GM23338 (cell line): ENCODE results near the gene UFD1. TPM values are rescaled to one million over a fixed set of nuclear protein-coding genes. Genes with fewer than 3 reads are reported as not detected.

Experiments used
- ATAC-seq: fragments of 200-7000 bp; cut with Tn5 transposase; 3 replicates; pipeline ENCODE4 v1.9.1; 2020
- DNase-seq: peaks from one replicate; pipeline ENCODE4 v3.0.0-alpha.2; 2015; ENCODE audit warnings: low spot score
- H2AFZ ChIP-seq: fragments of 200-600 bp; sonication (generic); 2 replicates; pipeline ENCODE4 v1.8.0; 2016; ENCODE audit warnings: antibody characterized with exemption, mild to moderate bottlenecking, moderate library complexity
- H3F3A ChIP-seq: fragments of 200-600 bp; sonication (generic); replicated peaks from 2 replicates; pipeline ENCODE4 v1.8.0; 2017; ENCODE audit warnings: antibody characterized with exemption, mixed run types, low read depth
- H3K27ac ChIP-seq: fragments of 200-600 bp; sonication (generic); 2 replicates; pipeline ENCODE4 v1.6.1; 2016; ENCODE audit warnings: low read depth
- H3K27me3 ChIP-seq: fragments of 200-600 bp; sonication (generic); 2 replicates; pipeline ENCODE4 v1.8.0; 2016; ENCODE audit warnings: mild to moderate bottlenecking, mixed run types, moderate library complexity; ENCODE audit not compliant: insufficient read depth
- H3K36me3 ChIP-seq: fragments of 200-600 bp; sonication (generic); 2 replicates; pipeline ENCODE4 v1.8.0; 2016; ENCODE audit warnings: mild to moderate bottlenecking; ENCODE audit not compliant: insufficient read depth
- H3K4me1 ChIP-seq: fragments of 200-600 bp; sonication (generic); 2 replicates; pipeline ENCODE4 v1.8.0; 2016; ENCODE audit warnings: mild to moderate bottlenecking, moderate library complexity; ENCODE audit not compliant: insufficient read depth
- H3K4me2 ChIP-seq: fragments of 200-600 bp; sonication (generic); 2 replicates; pipeline ENCODE4 v1.7.1; 2017; ENCODE audit warnings: mixed run types
- H3K4me3 ChIP-seq: fragments of 200-600 bp; sonication (generic); 2 replicates; pipeline ENCODE4 v1.6.1; 2016; ENCODE audit warnings: mixed run types
- H3K79me2 ChIP-seq: fragments of 200-600 bp; sonication (generic); replicated peaks from 2 replicates; pipeline ENCODE4 v1.8.0; 2017; ENCODE audit warnings: mild to moderate bottlenecking; ENCODE audit not compliant: insufficient read depth
- H3K9me2 ChIP-seq: fragments of 200-600 bp; sonication (generic); 2 replicates; pipeline ENCODE4 v1.8.0; 2017; ENCODE audit not compliant: insufficient read depth
- H4K20me1 ChIP-seq: fragments of 200-600 bp; sonication (generic); replicated peaks from 2 replicates; pipeline ENCODE4 v1.8.0; 2017; ENCODE audit warnings: mild to moderate bottlenecking; ENCODE audit not compliant: insufficient read depth
- H3K27ac Mint-ChIP-seq: 2 replicates; pipeline ENCODE4 v1.8.0; 2020; ENCODE audit warnings: inconsistent platforms, mild to moderate bottlenecking, moderate library complexity, mixed read lengths
- H3K27me3 Mint-ChIP-seq: 3 replicates; pipeline ENCODE4 v1.8.0; 2022; ENCODE audit warnings: low read depth, mild to moderate bottlenecking, moderate library complexity, mixed read lengths, inconsistent platforms; ENCODE audit not compliant: insufficient read depth, poor library complexity
- H3K36me3 Mint-ChIP-seq: 3 replicates; pipeline ENCODE4 v1.8.0; 2021; ENCODE audit warnings: low read depth, mild to moderate bottlenecking, inconsistent platforms, moderate library complexity, mixed read lengths
- H3K4me1 Mint-ChIP-seq: 3 replicates; pipeline ENCODE4 v1.8.0; 2020; ENCODE audit warnings: mild to moderate bottlenecking, inconsistent platforms, mixed read lengths
- H3K4me3 Mint-ChIP-seq: 3 replicates; pipeline ENCODE4 v1.8.0; 2021; ENCODE audit warnings: moderate library complexity, mild to moderate bottlenecking, inconsistent platforms, mixed read lengths
- H3K9me3 Mint-ChIP-seq: 3 replicates; pipeline ENCODE4 v1.8.0; 2020; ENCODE audit warnings: moderate library complexity, mild to moderate bottlenecking, inconsistent platforms, mixed read lengths
- CREB1 ChIP-seq: fragments of 250-450 bp; sonication (Bioruptor Pico); IDR thresholded peaks from 2 replicates; pipeline ENCODE4 v1.5.0; 2020; ENCODE audit warnings: low read depth, mild to moderate bottlenecking, moderate library complexity
- CTCF ChIP-seq, 2 experiments: fragments of 200-600 bp in 1 of 2; sonication (generic) in 1 of 2; conservative IDR thresholded peaks; 2 replicates each; pipeline versions ENCODE4 v1.5.1 to v1.6.1; 2016 to 2017; ENCODE audit warnings: antibody characterized with exemption in 2 of 2, low read depth in 2 of 2, mild to moderate bottlenecking in 2 of 2, moderate library complexity in 1 of 2
- EZH2 ChIP-seq: fragments of 200-600 bp; sonication (generic); IDR thresholded peaks from one replicate; pipeline ENCODE4 v1.8.0; 2017; ENCODE audit warnings: antibody characterized with exemption, mild to moderate bottlenecking, low read depth; ENCODE audit not compliant: unreplicated experiment
- JUNB ChIP-seq: IDR thresholded peaks from one replicate; pipeline ENCODE4 v1.6.1; 2016; ENCODE audit warnings: antibody characterized with exemption; ENCODE audit not compliant: unreplicated experiment
- STAT1 ChIP-seq: IDR thresholded peaks from one replicate; pipeline ENCODE4 v1.6.1; 2016; ENCODE audit warnings: antibody characterized with exemption; ENCODE audit not compliant: unreplicated experiment
- ZNF114 ChIP-seq: fragments of 250-450 bp; sonication (Bioruptor Pico); IDR thresholded peaks from 2 replicates; pipeline ENCODE4 v1.5.0; 2020; ENCODE audit warnings: mild to moderate bottlenecking, moderate library complexity
- ZNF331 ChIP-seq: fragments of 250-450 bp; sonication (Bioruptor Pico); IDR thresholded peaks from 2 replicates; pipeline ENCODE4 v1.5.0; 2020; ENCODE audit warnings: low read depth, mild to moderate bottlenecking, moderate library complexity
- ZNF462 ChIP-seq: fragments of 250-450 bp; sonication (Bioruptor Pico); IDR thresholded peaks from 2 replicates; pipeline ENCODE4 v1.5.0; 2020; ENCODE audit warnings: mild to moderate bottlenecking, moderate library complexity
- polyA plus RNA-seq: library from polyadenylated mRNA; unstranded; fragments of >200 nt; fragmentation: Nextera tagmentation; extraction: Ambion mirVana; gene quantifications from 2 replicates; pipeline ENCODE4 v1.2.1, GENCODE V29; 2016
- total RNA-seq: library from RNA; depleted of rRNA; stranded (reverse); fragments of >200 nt; shearing (Covaris generic); gene quantifications from 2 replicates; pipeline ENCODE4 v1.2.3, GENCODE V29; 2014; rRNA removed

Gene UFD1
- total and polyA plus RNA-seq, 2 experiments from 2014 or later: 53.5 to 93.8 TPM

GRCh38 chr22:19400881-19401280 lies 78.1 kb downstream of the UFD1 start:
- Histone ChIP-seq H3K79me2 (0 out of 2 replicates have a peak, but pooled peaks cover 3% of the 10 kb centered on the region), H4K20me1 (peaks cover 13% of the 10 kb centered on the region), H3K27ac (no peak overlapping the region), H3K27me3 (no peaks in the 10 kb centered on the region), H3K36me3 (peaks cover 12% of the 10 kb centered on the region), H3K4me2 (no peak overlapping the region), H3F3A (no peaks in the 10 kb centered on the region), H2AFZ (no peak overlapping the region), H3K4me1 (no peaks in the 10 kb centered on the region), H3K4me3 (no peak overlapping the region), H3K9me2 (no peaks in the 10 kb centered on the region)
- no peak for ATAC-seq
- peaks cover 13% of the 10 kb centered on the region for H3K27me3 Mint-ChIP-seq
- H3K4me3 Mint-ChIP-seq: no peak overlapping the region
- no peaks in the 10 kb centered on the region for H3K4me1 Mint-ChIP-seq
- peaks cover 56% of the 10 kb centered on the region for H3K36me3 Mint-ChIP-seq
- no peak for TF ChIP-seq ZNF114 (CRISPR knock-in tag)
- no peak for TF ChIP-seq ZNF462 (CRISPR knock-in tag)
- no peak for TF ChIP-seq STAT1
- TF ChIP-seq CTCF (conservative IDR thresholded peaks at IDR 0.05; ENCODE audit: low read depth in 2 of 2): no peak
- no peak for TF ChIP-seq JUNB
- TF ChIP-seq EZH2: no peak
- no peak for TF ChIP-seq ZNF331
- TF ChIP-seq CREB1: no peak
- no peak overlapping the region for H3K27ac Mint-ChIP-seq
- no peaks in the 10 kb centered on the region for H3K9me3 Mint-ChIP-seq
- DNase-seq: no peak

Other genes starting within 250 kb of the UFD1 start
- gene CLTCL1, start 187.5 kb downstream of the UFD1 start, total RNA-seq: 13.4 and 15.1 TPM in 2 replicates
- 5.4 and 6.6 TPM in 2 replicates for gene CLTCL1, start 187.5 kb downstream of the UFD1 start, polyA plus RNA-seq
- 55.5 and 58.3 TPM in 2 replicates for gene HIRA, start 47.5 kb downstream of the UFD1 start, total RNA-seq
- gene HIRA, start 47.5 kb downstream of the UFD1 start, polyA plus RNA-seq: 9.4 and 10.0 TPM in 2 replicates
- 15.2 and 15.5 TPM in 2 replicates for gene MRPL40, start 46.6 kb downstream of the UFD1 start, total RNA-seq
- gene MRPL40, start 46.6 kb downstream of the UFD1 start, polyA plus RNA-seq: 53.5 and 56.1 TPM in 2 replicates
- gene C22orf39, start 31.5 kb downstream of the UFD1 start, total RNA-seq: 24.5 and 40.2 TPM in 2 replicates
- gene C22orf39, start 31.5 kb downstream of the UFD1 start, polyA plus RNA-seq: 37.4 and 38.3 TPM in 2 replicates
- gene CDC45, start 727 bp upstream of the UFD1 start, total RNA-seq: 23.8 and 29.0 TPM in 2 replicates
- gene CDC45, start 727 bp upstream of the UFD1 start, polyA plus RNA-seq: 30.3 and 30.4 TPM in 2 replicates
- gene CLDN5, start 45.2 kb upstream of the UFD1 start, total RNA-seq: 1.4 and 3.2 TPM in 2 replicates
- gene CLDN5, start 45.2 kb upstream of the UFD1 start, polyA plus RNA-seq: 2.0 and 3.9 TPM in 2 replicates
- 7.7 and 17.2 TPM in 2 replicates for gene SEPTIN5, start 235.3 kb upstream of the UFD1 start, total RNA-seq
- gene SEPTIN5, start 235.3 kb upstream of the UFD1 start, polyA plus RNA-seq: 4.3 and 5.6 TPM in 2 replicates
- 1.3 TPM in 1 of 2 replicates, not detected in the other for gene GP1BB, start 244.3 kb upstream of the UFD1 start, total RNA-seq
- gene GP1BB, start 244.3 kb upstream of the UFD1 start, polyA plus RNA-seq: 0.53 and 1.1 TPM in 2 replicates